H1 (cell line): ENCODE measurements around the gene GCM1.
"Not testable (repeated sequence)": the region's sequence is repeated elsewhere in the genome, so short reads cannot be mapped to it uniquely, and the experiment has no call there.

Source experiments
- CEBPB ChIP-seq: IDR thresholded peaks from 2 replicates; pipeline ENCODE4 v1.6.1; 2012; ENCODE audit warnings: low read depth, low read length
- EP300 ChIP-seq, 2 experiments: IDR thresholded peaks; 1 replicate in 1 of 2; 2 replicates in 1 of 2; pipeline ENCODE4 v1.6.1; 2011 to 2012; ENCODE audit warnings: low read depth in 2 of 2, low read length in 2 of 2, mild to moderate bottlenecking in 2 of 2, borderline replicate concordance in 1 of 2, inconsistent platforms in 1 of 2, moderate library complexity in 1 of 2
- HDAC6 ChIP-seq: IDR thresholded peaks from one replicate; pipeline ENCODE4 v1.7.1; 2012; ENCODE audit warnings: low read depth, mild to moderate bottlenecking, inconsistent platforms, low read length, moderate library complexity
- POLR2A ChIP-seq, 2 experiments: IDR thresholded peaks; 1 replicate in 1 of 2; 2 replicates in 1 of 2; pipeline ENCODE4 v1.6.1; 2011; ENCODE audit warnings: low read depth in 2 of 2, low read length in 2 of 2, mild to moderate bottlenecking in 2 of 2; ENCODE audit errors: control extremely low read depth in 1 of 2
- POLR2AphosphoS5 ChIP-seq: IDR thresholded peaks from 2 replicates; pipeline ENCODE4 v1.6.1; 2011; ENCODE audit warnings: low read depth, low read length
- RFX5 ChIP-seq: IDR thresholded peaks from 2 replicates; pipeline ENCODE4 v1.6.1; 2011; ENCODE audit warnings: low read depth, low read length, improper control_type of control experiment, borderline replicate concordance
- SAP30 ChIP-seq: fragments of 300-600 bp; sonication (generic); IDR thresholded peaks from 2 replicates; pipeline ENCODE4 v1.7.1; 2012; ENCODE audit warnings: low read length, moderate library complexity, mild to moderate bottlenecking, inconsistent platforms; ENCODE audit not compliant: insufficient read depth, insufficient replicate concordance
- SP1 ChIP-seq: IDR thresholded peaks from 2 replicates; pipeline ENCODE4 v1.6.1; 2011; ENCODE audit warnings: low read depth, low read length
- TAF1 ChIP-seq: IDR thresholded peaks from 2 replicates; pipeline ENCODE4 v1.6.1; 2011; ENCODE audit warnings: mild to moderate bottlenecking, low read depth, low read length
- TBP ChIP-seq: IDR thresholded peaks from 2 replicates; pipeline ENCODE4 v1.6.1; 2011; ENCODE audit warnings: low read depth, low read length, improper control_type of control experiment
- TEAD4 ChIP-seq: IDR thresholded peaks from 2 replicates; pipeline ENCODE4 v1.6.1; 2012; ENCODE audit warnings: low read depth, low read length, inconsistent platforms, mixed read lengths
- ZNF274 ChIP-seq: IDR thresholded peaks from 2 replicates; pipeline ENCODE4 v1.7.0; 2012; ENCODE audit warnings: low read length, borderline replicate concordance; ENCODE audit errors: extremely low read depth
- TF ChIP-seq, protein P1 (sequence below), 3 experiments: IDR thresholded peaks; 1 replicate in 2 of 3; 2 replicates in 1 of 3; pipeline versions ENCODE4 v1.5.1 to v1.6.1; 2011; ENCODE audit warnings: low read length in 3 of 3, mild to moderate bottlenecking in 3 of 3, inconsistent platforms in 2 of 3, low read depth in 1 of 3, moderate library complexity in 1 of 3; ENCODE audit not compliant: insufficient read depth in 1 of 3; ENCODE audit errors: control extremely low read depth in 1 of 3
- TF ChIP-seq, protein P2 (sequence below): IDR thresholded peaks from 2 replicates; pipeline ENCODE4 v1.6.1; 2012; ENCODE audit warnings: inconsistent platforms

DNA sequence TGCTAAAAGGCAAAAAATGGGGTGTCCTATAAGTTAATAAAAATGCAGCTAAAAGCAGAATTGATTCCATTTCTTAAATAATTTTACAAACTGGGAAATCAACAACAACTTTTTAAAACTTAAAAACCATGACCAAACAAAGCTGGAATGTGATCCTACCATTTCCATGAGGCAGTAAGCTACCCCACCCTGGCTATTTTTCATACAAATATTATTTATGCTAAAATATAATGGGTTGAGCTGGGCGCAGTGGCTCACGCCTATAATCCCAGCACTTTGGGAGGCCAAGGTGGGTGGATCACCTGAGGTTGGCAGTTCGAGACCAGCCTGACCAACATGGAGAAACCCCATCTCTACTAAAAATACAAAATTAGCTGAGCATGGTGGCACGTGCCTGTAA is 6.6 kb upstream of the GCM1 start:
- TF ChIP-seq, protein P1, sequence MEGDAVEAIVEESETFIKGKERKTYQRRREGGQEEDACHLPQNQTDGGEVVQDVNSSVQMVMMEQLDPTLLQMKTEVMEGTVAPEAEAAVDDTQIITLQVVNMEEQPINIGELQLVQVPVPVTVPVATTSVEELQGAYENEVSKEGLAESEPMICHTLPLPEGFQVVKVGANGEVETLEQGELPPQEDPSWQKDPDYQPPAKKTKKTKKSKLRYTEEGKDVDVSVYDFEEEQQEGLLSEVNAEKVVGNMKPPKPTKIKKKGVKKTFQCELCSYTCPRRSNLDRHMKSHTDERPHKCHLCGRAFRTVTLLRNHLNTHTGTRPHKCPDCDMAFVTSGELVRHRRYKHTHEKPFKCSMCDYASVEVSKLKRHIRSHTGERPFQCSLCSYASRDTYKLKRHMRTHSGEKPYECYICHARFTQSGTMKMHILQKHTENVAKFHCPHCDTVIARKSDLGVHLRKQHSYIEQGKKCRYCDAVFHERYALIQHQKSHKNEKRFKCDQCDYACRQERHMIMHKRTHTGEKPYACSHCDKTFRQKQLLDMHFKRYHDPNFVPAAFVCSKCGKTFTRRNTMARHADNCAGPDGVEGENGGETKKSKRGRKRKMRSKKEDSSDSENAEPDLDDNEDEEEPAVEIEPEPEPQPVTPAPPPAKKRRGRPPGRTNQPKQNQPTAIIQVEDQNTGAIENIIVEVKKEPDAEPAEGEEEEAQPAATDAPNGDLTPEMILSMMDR (IDR thresholded peaks at IDR 0.05; ENCODE audit: control extremely low read depth in 1 of 3, insufficient read depth in 1 of 3, low read depth in 1 of 3, low read length in 3 of 3): not testable (repeated sequence)
- not testable (repeated sequence) for TF ChIP-seq TEAD4; SP1; EP300 (IDR thresholded peaks at IDR 0.05; ENCODE audit: borderline replicate concordance in 1 of 2, low read depth in 2 of 2, low read length in 2 of 2); TBP; HDAC6; SAP30; TAF1; CEBPB; ZNF274; RFX5; POLR2AphosphoS5; POLR2A (IDR thresholded peaks at IDR 0.05; ENCODE audit: control extremely low read depth in 1 of 2, low read depth in 2 of 2, low read length in 2 of 2)
- TF ChIP-seq, protein P2, sequence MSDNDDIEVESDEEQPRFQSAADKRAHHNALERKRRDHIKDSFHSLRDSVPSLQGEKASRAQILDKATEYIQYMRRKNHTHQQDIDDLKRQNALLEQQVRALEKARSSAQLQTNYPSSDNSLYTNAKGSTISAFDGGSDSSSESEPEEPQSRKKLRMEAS: not testable (repeated sequence)
